Peyer's patch (tissue), 4 donors: ENCODE results near the gene BAIAP2L2.
A peak's percentile ranks its signal among the peaks of the same experiment; 100 is the strongest.

ENCODE experiments used
- CTCF ChIP-seq, 6 experiments: fragments of 450-650 bp in 4 of 6; fragments of 200-600 bp in 2 of 6; sonication (generic) in 1 of 6; IDR thresholded peaks; one replicate each; pipeline ENCODE4 v1.5.1; 2017 to 2019; ENCODE audit warnings: antibody characterized with exemption in 6 of 6, mild to moderate bottlenecking in 3 of 6, moderate library complexity in 1 of 6
- POLR2A ChIP-seq, 2 donors: fragments of 450-650 bp; IDR thresholded peaks; one replicate each; pipeline ENCODE4 v1.5.1; 2017; ENCODE audit warnings: antibody characterized with exemption in 2 of 2, mild to moderate bottlenecking in 2 of 2, moderate library complexity in 2 of 2

DNA sequence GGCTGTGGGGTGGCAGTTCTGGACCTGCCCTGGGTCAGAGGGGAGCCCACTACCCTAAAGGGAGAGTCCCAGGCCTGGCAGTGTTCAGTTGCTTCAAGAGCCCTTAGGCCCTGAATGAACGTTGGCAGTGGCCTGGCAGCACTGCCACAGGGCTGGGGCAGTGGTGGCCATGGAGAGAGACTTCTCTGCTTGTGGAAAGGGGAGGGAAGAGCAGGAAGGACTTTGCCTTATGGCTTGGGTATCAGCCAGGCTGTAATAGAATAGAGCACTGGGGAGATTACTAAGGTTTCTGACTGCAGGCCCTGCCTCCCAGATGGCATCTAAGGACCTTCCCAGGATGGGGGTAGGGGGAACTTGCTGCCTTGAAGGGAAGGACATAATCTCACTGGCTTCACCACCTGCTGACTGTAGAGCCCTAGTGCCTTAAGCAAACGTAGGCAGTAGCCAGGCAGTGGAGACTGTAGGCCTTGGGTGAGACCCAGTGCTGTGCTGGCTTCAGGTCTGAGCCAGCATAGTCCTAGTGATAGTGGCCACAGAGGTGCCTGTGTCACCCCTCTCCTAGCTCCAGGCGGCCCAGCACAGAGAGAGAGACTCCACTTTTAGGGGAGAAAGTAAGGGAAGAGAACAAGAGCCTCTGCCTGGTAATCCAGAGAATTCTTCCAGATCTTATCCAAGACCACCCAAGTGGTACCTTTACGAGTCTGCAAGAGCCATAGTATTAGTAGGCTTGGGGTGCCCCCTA, 43.5 kb upstream of the BAIAP2L2 start:
- TF ChIP-seq CTCF (IDR thresholded peaks at IDR 0.05) (peak in 2 of 6 experiments; percentile 3 to 14), POLR2A (IDR thresholded peaks at IDR 0.05) (no peak)
